HL-60 (cell line): ENCODE data around the gene POSTN.

ENCODE experiments used
- DNase-seq, 2 experiments: peaks; one replicate each; pipeline ENCODE4 v3.0.0-alpha.2; 2010 to 2020; ENCODE audit warnings: low read depth in 1 of 2, low spot score in 1 of 2
- H3K27ac ChIP-seq: fragments of 250-450 bp; sonication (Bioruptor Pico); replicated peaks from 2 replicates; pipeline ENCODE4 v1.5.1; 2020; ENCODE audit warnings: mild to moderate bottlenecking, moderate library complexity
- H3K27me3 ChIP-seq: fragments of 250-450 bp; sonication (Bioruptor Pico); 2 replicates; pipeline ENCODE4 v1.5.1; 2021; ENCODE audit warnings: mild to moderate bottlenecking, moderate library complexity; ENCODE audit not compliant: insufficient read depth, poor library complexity, severe bottlenecking
- H3K4me3 ChIP-seq: replicated peaks from 2 replicates; pipeline ENCODE4 v1.5.1; 2011; ENCODE audit warnings: mild to moderate bottlenecking, control low read depth, low read length; ENCODE audit not compliant: insufficient read depth
- CTCF ChIP-seq: IDR thresholded peaks from one replicate; pipeline ENCODE4 v1.5.1; 2011; ENCODE audit warnings: low read length, control low read depth, inconsistent platforms; ENCODE audit not compliant: insufficient read depth
- GABPA ChIP-seq: IDR thresholded peaks from 2 replicates; pipeline ENCODE4 v1.6.1; 2012; ENCODE audit warnings: low read depth
- POLR2AphosphoS5 ChIP-seq: IDR thresholded peaks from 2 replicates; pipeline ENCODE4 v1.6.1; 2012; ENCODE audit warnings: low read depth
- REST ChIP-seq: IDR thresholded peaks from 2 replicates; pipeline ENCODE4 v1.6.1; 2012; ENCODE audit warnings: low read depth; ENCODE audit not compliant: insufficient replicate concordance
- SPI1 ChIP-seq: IDR thresholded peaks from 2 replicates; pipeline ENCODE4 v1.6.1; 2012; ENCODE audit warnings: low read depth, mild to moderate bottlenecking, borderline replicate concordance

The POSTN gene

GRCh38 chr13:37599519-37599918 is 951 bp upstream of the POSTN start:
- no peak for TF ChIP-seq REST
- DNase-seq, result no peak
- Histone ChIP-seq H3K27ac (no peak overlapping the region), H3K27me3 (no peaks in the 10 kb centered on the region), H3K4me3 (no peak overlapping the region)

- no peak for TF ChIP-seq GABPA
- TF ChIP-seq REST, result no peak
- TF ChIP-seq SPI1, result no peak
- TF ChIP-seq CTCF, result no peak
- no peak for TF ChIP-seq POLR2AphosphoS5
- DNase-seq, result no peak
- Histone ChIP-seq H3K27ac (no peak overlapping the region), H3K27me3 (no peaks in the 10 kb centered on the region), H3K4me3 (no peak overlapping the region)
Observed at GRCh38 chr13:37597477-37598025, 1.0 kb downstream of the POSTN start.

GRCh38 chr13:37596805-37597204 is 1.8 kb downstream of the POSTN start:
- Histone ChIP-seq H3K27me3 (no peaks in the 10 kb centered on the region), H3K4me3 (no peak overlapping the region), H3K27ac (no peak overlapping the region)
- TF ChIP-seq SPI1, result no peak
- TF ChIP-seq POLR2AphosphoS5, result no peak
- DNase-seq, result no peak

- H3K27me3 ChIP-seq, result no peaks in the 10 kb centered on the region
- no peak overlapping the region for H3K27ac ChIP-seq
- H3K4me3 ChIP-seq, result no peak overlapping the region
- no peak for DNase-seq
- no peak for TF ChIP-seq POLR2AphosphoS5
- TF ChIP-seq REST, result no peak
- TF ChIP-seq SPI1, result no peak
- TF ChIP-seq CTCF, result no peak
- TF ChIP-seq GABPA, result no peak
Observed at GRCh38 chr13:37595162-37595561, 3.4 kb downstream of the POSTN start.
